SK-N-DZ (cell line): Measurements from ENCODE around the gene SHISA9.

Source experiments
- DNase-seq: peaks from one replicate; pipeline ENCODE4 v3.0.0-alpha.2; 2015; ENCODE audit warnings: low spot score

SHISA9 gene

GRCh38 chr16:13262270-13263090, 361.1 kb downstream of the SHISA9 start:
- DNase-seq, result no peak

- DNase-seq, result no peak
Measured at GRCh38 chr16:13264749-13265552, 363.6 kb downstream of the SHISA9 start.

GRCh38 chr16:13269359-13269758, 368.0 kb downstream of the SHISA9 start:
- no peak for DNase-seq

- no peak for DNase-seq
Measured at GRCh38 chr16:13269905-13270528, 368.6 kb downstream of the SHISA9 start.

GRCh38 chr16:13270602-13271001, 369.2 kb downstream of the SHISA9 start:
- no peak for DNase-seq

GRCh38 chr16:13289515-13289914, 388.1 kb downstream of the SHISA9 start:
- DNase-seq, result no peak
